Omental fat pad (tissue), 4 donors: ENCODE measurements around the gene WASL. TPM values are rescaled to one million over a fixed set of nuclear protein-coding genes. Genes with fewer than 3 reads are reported as not detected.

Source experiments
- ATAC-seq: fragments of 150-250 bp; one replicate; pipeline ENCODE4 v1.9.1; 2016; ENCODE audit warnings: mild to moderate bottlenecking, moderate library complexity; ENCODE audit not compliant: low FRiP score
- DNase-seq: peaks from one replicate; pipeline ENCODE4 v3.0.0-alpha.2; 2019; ENCODE audit warnings: low spot score
- total RNA-seq, 4 donors: library from RNA; depleted of rRNA; stranded (reverse); fragments of >200 nt; gene quantifications; one replicate each; pipeline ENCODE4 v1.1.0, GENCODE V29; 2016
- TF ChIP-seq, protein P1 (sequence below), 3 donors: fragments of 450-650 bp; IDR thresholded peaks; one replicate each; pipeline ENCODE4 v1.5.1; 2016 to 2017; ENCODE audit warnings: antibody characterized with exemption in 3 of 3, mild to moderate bottlenecking in 3 of 3, moderate library complexity in 2 of 3

WASL gene
- total RNA-seq, 4 donors from 2014 or later: 23.8 to 30.9 (median 27.6) TPM

DNA sequence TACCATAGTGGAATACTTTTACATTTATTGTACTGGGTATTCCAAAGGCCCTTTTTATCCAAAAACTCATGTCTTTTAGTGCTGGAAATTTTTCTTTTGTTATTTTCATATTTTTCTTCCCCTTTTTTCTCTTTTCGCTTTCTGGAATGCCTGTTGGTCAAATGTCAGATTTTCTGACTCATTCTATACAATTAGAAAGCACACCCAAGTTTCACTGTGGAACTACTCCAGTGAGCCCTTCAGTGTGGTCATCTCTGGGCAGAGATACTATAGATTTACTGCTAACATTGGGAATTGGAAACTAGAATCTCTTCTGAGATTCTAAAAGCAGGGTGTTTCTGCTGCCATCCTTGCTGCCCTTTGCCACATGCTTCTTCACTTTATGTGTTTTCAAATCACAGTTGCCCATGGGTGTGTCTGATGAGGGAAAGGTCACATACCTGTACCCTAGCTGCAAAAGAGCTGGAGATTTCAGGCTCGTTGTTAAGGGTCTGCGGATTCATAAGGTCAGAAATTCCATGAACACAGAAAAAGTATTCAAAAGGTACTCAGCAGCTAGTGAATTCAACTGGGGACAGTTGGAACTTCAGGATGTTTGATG is 5.6 kb upstream of the WASL start:
- DNase-seq (no peak), ATAC-seq (no peak)
- TF ChIP-seq, protein P1, sequence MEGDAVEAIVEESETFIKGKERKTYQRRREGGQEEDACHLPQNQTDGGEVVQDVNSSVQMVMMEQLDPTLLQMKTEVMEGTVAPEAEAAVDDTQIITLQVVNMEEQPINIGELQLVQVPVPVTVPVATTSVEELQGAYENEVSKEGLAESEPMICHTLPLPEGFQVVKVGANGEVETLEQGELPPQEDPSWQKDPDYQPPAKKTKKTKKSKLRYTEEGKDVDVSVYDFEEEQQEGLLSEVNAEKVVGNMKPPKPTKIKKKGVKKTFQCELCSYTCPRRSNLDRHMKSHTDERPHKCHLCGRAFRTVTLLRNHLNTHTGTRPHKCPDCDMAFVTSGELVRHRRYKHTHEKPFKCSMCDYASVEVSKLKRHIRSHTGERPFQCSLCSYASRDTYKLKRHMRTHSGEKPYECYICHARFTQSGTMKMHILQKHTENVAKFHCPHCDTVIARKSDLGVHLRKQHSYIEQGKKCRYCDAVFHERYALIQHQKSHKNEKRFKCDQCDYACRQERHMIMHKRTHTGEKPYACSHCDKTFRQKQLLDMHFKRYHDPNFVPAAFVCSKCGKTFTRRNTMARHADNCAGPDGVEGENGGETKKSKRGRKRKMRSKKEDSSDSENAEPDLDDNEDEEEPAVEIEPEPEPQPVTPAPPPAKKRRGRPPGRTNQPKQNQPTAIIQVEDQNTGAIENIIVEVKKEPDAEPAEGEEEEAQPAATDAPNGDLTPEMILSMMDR (IDR thresholded peaks at IDR 0.05): no peak

DNA sequence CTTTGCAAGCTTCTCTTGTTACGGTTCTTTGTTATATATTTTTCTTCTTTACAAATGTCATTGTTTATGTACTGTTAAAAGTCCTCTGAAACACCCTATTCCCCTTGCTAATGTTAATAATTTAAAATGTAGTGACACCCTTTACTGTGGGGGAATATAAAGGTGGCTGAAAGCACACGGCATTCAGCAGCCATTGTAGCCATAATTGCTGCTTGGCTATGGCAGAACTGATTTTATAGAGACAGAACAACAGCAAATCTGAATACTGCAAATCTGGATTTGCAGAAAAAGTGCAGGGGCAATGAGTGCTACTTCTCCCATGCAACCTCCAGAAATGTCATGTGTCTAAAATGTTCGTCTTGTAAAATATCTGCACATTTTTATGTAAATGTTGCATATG is 3.7 kb upstream of the WASL start:
- DNase-seq: no peak
- ATAC-seq: no peak
- TF ChIP-seq, protein P1 (IDR thresholded peaks at IDR 0.05): no peak

DNA sequence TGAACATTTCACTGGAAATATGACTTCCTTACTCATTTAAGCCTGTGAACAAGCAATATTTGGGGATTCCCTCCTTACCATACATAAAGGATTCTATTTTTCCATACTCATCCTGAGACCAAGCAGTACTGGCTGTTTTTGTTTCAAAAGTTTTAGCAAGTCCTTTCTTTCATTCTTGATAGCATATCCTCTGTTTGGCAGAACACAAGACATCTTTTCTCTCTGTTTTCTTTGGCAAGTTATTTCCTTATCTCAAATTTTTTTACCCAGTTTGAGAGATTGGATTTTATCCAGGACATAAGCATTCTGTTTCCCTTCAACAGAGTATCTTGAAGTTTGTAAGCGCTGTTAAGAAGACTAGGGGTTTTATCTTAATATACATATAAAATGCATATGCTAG is 3.0 kb upstream of the WASL start:
- ATAC-seq: no peak
- no peak for DNase-seq

GRCh38 chr7:123750389-123751230 is 1.8 kb upstream of the WASL start:
- DNase-seq (no peak), ATAC-seq (no peak)
- TF ChIP-seq, protein P1 (IDR thresholded peaks at IDR 0.05): no peak

More for the DNA sequence above, 3.0 kb upstream of the WASL start:
- TF ChIP-seq, protein P1 (IDR thresholded peaks at IDR 0.05): no peak

DNA sequence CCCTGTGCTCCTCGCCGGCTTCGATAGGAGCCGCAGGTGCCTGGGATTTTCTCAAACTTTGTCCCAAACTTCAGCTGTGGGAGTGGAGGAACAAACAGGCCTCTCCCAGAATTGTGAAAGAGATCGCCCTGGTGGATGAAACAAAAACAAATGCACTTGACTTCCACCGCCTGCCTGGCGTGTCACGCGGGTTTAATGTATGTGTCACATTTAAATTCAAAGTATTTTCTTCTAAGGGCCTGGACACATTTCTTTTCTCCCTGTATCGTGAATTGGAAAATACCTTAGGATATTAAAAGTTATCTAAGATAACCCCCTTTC is 694 bp upstream of the WASL start:
- DNase-seq (no peak), ATAC-seq (peak; percentile 25)
- TF ChIP-seq, protein P1 (IDR thresholded peaks at IDR 0.05): no peak

GRCh38 chr7:123748171-123748733 is 551 bp downstream of the WASL start:
- peak; percentile 31 for ATAC-seq
- TF ChIP-seq, protein P1 (IDR thresholded peaks at IDR 0.05): no peak
- no peak for DNase-seq
